SK-N-SH (cell line): Measurements from ENCODE around the gene NOMO2.
"Not testable (repeated sequence)": the region's sequence is repeated elsewhere in the genome, so short reads cannot be mapped to it uniquely, and the experiment has no call there.

Experiments
- CHD2 ChIP-seq: fragments of 150-350 bp; IDR thresholded peaks from 2 replicates; pipeline ENCODE4 v1.6.1; 2018; ENCODE audit warnings: low read length; ENCODE audit not compliant: partially characterized antibody
- ELF1 ChIP-seq: IDR thresholded peaks from 2 replicates; pipeline ENCODE4 v1.4.0; 2012
- EP300 ChIP-seq, 2 experiments: IDR thresholded peaks; 2 replicates each; pipeline versions ENCODE4 v1.4.0 to v1.6.1; 2012; ENCODE audit warnings: borderline replicate concordance in 1 of 2, low read depth in 1 of 2, low read length in 1 of 2
- EZH2phosphoT487 ChIP-seq: fragments of 200-600 bp; sonication (generic); IDR thresholded peaks from 2 replicates; pipeline ENCODE4 v1.6.1; 2017; ENCODE audit warnings: low read depth, mixed run types, mild to moderate bottlenecking, antibody characterized with exemption, moderate library complexity, borderline replicate concordance
- FOXM1 ChIP-seq: IDR thresholded peaks from 2 replicates; pipeline ENCODE4 v1.4.0; 2012; ENCODE audit warnings: low read depth, mild to moderate bottlenecking
- GABPA ChIP-seq: IDR thresholded peaks from 2 replicates; pipeline ENCODE4 v1.4.0; 2012; ENCODE audit warnings: low read depth, mild to moderate bottlenecking
- POLR2AphosphoS5 ChIP-seq: IDR thresholded peaks from 2 replicates; pipeline ENCODE4 v1.6.1; 2012; ENCODE audit warnings: low read depth, low read length
- REST ChIP-seq: IDR thresholded peaks from 2 replicates; pipeline ENCODE4 v1.6.1; 2012; ENCODE audit warnings: mild to moderate bottlenecking, low read depth, low read length, moderate library complexity
- RFX5 ChIP-seq: IDR thresholded peaks from 2 replicates; pipeline ENCODE4 v1.6.1; 2012; ENCODE audit warnings: mild to moderate bottlenecking, improper control_type of control experiment, low read length
- SIN3A ChIP-seq: IDR thresholded peaks from 2 replicates; pipeline ENCODE4 v1.6.1; 2012; ENCODE audit warnings: low read depth, mild to moderate bottlenecking, low read length, moderate library complexity, borderline replicate concordance
- TF ChIP-seq, protein P1 (sequence below): fragments of 200-600 bp; sonication (generic); IDR thresholded peaks from 2 replicates; pipeline ENCODE4 v1.6.1; 2017; ENCODE audit warnings: antibody characterized with exemption, mild to moderate bottlenecking, moderate library complexity
- TF ChIP-seq, protein P2 (sequence below): IDR thresholded peaks from 2 replicates; pipeline ENCODE4; 2012
- TF ChIP-seq, protein P3 (sequence below): IDR thresholded peaks from 2 replicates; pipeline ENCODE4 v1.4.0; 2012; ENCODE audit warnings: low read depth

DNA sequence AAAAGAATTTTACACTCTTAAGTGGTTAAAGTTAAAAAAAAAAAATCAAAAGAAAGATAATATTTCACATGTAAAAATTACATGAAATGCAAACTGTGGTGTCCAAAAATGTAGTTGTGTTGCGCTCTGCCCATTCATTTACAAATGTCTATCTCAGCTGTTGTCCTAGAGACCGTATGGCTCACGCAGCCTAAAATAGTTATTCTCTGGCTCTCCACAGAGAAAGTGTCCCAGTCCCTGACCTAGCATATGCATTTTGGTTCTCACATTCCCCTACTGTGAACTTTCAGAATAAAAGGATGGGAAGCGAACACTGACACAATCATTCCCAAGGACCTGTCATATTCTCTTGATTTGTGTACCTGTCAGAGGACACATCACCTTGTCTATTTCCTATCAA is 27.6 kb downstream of the NOMO2 start:
- TF ChIP-seq, protein P1, sequence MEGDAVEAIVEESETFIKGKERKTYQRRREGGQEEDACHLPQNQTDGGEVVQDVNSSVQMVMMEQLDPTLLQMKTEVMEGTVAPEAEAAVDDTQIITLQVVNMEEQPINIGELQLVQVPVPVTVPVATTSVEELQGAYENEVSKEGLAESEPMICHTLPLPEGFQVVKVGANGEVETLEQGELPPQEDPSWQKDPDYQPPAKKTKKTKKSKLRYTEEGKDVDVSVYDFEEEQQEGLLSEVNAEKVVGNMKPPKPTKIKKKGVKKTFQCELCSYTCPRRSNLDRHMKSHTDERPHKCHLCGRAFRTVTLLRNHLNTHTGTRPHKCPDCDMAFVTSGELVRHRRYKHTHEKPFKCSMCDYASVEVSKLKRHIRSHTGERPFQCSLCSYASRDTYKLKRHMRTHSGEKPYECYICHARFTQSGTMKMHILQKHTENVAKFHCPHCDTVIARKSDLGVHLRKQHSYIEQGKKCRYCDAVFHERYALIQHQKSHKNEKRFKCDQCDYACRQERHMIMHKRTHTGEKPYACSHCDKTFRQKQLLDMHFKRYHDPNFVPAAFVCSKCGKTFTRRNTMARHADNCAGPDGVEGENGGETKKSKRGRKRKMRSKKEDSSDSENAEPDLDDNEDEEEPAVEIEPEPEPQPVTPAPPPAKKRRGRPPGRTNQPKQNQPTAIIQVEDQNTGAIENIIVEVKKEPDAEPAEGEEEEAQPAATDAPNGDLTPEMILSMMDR, result not testable (repeated sequence)
- TF ChIP-seq EP300 (IDR thresholded peaks at IDR 0.05; ENCODE audit: borderline replicate concordance in 1 of 2, low read depth in 1 of 2, low read length in 1 of 2); POLR2AphosphoS5; GABPA; FOXM1; ELF1; REST; EZH2phosphoT487; SIN3A; CHD2; RFX5: not testable (repeated sequence)
- TF ChIP-seq, protein P2, sequence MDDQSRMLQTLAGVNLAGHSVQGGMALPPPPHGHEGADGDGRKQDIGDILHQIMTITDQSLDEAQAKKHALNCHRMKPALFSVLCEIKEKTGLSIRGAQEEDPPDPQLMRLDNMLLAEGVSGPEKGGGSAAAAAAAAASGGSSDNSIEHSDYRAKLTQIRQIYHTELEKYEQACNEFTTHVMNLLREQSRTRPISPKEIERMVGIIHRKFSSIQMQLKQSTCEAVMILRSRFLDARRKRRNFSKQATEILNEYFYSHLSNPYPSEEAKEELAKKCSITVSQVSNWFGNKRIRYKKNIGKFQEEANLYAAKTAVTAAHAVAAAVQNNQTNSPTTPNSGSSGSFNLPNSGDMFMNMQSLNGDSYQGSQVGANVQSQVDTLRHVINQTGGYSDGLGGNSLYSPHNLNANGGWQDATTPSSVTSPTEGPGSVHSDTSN, result not testable (repeated sequence)
- TF ChIP-seq, protein P3, sequence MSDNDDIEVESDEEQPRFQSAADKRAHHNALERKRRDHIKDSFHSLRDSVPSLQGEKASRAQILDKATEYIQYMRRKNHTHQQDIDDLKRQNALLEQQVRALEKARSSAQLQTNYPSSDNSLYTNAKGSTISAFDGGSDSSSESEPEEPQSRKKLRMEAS, result not testable (repeated sequence)
